ENCODE measurements around the gene MAP3K14.

DNA sequence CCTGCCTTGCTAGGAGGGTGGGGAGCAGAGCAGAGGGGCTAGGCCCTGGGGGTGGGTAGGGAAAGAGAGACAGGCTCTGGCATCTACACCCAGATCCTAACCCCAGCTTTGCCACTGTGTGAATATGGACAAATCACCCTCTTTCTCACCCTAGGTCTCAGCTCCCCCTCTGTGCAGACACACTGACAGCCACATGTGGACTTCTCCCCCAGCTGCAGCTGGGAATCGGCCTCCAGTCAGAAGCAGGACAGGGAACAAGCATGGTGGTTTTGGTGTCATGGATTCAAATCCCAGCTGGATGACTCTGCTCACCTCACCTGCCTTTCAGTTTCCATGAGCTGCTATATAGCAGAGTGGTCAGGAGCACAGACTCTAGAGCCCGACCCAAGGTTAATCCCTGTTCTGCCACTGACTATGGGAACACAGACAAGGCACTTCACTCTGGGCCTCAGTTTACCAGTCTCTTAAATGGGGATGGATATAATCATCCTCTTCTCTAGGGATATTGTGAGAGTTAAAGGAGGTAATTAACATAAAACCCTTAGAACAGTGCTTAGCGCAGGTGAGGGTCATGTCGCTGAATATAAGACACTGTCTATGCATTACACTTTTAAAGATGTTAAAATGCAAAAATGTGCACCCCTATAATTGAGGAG lies 26.2 kb upstream of the MAP3K14 start:
- TF ChIP-seq POLR2AphosphoS5 (IDR thresholded peaks at IDR 0.05; ENCODE audit: borderline replicate concordance, low read depth, low read length) (no peak), EZH2 (IDR thresholded peaks at IDR 0.05) (no peak), FOXP2 (optimal IDR thresholded peaks at IDR 0.05; ENCODE audit: control extremely low read depth, extremely low read length, insufficient read depth) (no peak)

Data from SK-N-MC (cell line).